DLD1 (cell line): ENCODE results near the gene MMEL1.
"Not testable (repeated sequence)": the region's sequence is repeated elsewhere in the genome, so short reads cannot be mapped to it uniquely, and the experiment has no call there.

ENCODE experiments used
- in situ Hi-C: cut with HindIII; loops from 2 replicates; pipeline ENCODE4 v1.10.0; 2017; ENCODE audit warnings: low sequenced_read_pairs

MMEL1 gene

DNA sequence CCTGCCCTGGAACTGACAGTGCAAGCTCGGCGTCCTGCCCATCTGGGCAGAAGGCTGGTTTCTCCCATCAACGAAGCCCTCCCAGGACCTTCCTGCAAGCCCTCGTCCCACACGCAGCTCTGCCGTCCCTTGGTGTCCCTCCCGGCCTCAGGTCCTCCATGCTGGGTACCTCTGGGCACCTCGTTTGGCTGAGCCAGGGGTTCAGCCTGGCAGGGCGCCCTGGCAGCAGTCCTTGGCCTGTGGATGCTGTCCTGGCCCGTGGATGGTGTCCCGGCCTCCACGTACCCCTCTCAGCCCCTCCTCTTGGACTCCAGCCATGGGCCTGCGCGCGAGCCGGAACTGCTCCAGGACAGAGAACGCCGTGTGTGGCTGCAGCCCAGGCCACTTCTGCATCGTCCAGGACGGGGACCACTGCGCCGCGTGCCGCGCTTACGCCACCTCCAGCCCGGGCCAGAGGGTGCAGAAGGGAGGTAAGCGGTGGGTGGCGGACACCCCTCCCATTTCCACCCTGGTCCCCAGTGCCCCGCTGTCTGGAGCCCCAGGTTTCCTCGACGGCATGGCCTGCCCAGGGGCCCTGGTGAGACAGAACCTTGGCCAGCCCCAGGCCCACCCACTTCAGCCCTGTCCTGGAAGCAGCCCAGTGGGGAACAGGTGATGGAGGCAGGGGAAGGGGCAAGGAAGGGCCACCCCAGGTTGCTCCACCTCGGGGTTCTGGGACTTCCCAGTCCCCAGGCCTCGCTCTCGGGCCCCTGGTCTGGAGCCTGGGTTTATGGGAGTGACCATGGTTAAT is 73.1 kb downstream of the MMEL1 start:
- in situ Hi-C loops = no loop called here

DNA sequence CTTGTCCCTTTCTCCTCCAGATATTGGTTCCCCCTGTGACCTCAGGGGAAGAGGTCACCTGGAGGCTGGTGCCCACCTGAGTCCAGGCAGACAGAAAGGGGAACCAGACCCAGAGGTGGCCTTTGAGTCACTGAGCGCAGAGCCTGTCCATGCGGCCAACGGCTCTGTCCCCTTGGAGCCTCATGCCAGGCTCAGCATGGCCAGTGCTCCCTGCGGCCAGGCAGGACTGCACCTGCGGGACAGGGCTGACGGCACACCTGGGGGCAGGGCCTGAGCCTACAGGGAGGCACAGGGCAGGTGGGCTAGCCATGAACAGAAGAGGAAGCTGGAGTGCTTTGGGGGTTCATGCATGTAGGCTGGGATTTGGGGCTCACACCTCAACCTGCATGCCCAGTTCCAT is 74.0 kb downstream of the MMEL1 start:
- in situ Hi-C loops = no loop called here

DNA sequence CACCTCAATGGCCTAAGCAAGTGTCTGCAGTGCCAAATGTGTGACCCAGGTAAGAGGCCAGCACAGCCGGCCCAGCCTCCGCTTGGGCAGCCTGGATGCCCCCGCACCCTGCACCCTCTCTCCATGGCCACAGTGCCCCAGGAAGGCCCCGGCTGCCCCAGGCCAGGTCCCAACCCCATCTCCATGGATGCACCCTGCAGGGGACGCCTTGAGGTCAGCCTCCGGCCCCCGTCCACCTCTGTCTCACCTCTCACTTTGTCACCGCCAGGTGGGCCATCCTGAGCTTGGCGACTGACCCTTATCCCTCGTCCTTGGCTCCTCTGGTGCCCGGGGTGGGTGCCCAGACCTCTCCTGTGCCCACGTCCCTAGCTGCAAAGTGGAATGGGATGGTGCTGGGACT is 74.4 kb downstream of the MMEL1 start:
- in situ Hi-C loops = no loop called here

DNA sequence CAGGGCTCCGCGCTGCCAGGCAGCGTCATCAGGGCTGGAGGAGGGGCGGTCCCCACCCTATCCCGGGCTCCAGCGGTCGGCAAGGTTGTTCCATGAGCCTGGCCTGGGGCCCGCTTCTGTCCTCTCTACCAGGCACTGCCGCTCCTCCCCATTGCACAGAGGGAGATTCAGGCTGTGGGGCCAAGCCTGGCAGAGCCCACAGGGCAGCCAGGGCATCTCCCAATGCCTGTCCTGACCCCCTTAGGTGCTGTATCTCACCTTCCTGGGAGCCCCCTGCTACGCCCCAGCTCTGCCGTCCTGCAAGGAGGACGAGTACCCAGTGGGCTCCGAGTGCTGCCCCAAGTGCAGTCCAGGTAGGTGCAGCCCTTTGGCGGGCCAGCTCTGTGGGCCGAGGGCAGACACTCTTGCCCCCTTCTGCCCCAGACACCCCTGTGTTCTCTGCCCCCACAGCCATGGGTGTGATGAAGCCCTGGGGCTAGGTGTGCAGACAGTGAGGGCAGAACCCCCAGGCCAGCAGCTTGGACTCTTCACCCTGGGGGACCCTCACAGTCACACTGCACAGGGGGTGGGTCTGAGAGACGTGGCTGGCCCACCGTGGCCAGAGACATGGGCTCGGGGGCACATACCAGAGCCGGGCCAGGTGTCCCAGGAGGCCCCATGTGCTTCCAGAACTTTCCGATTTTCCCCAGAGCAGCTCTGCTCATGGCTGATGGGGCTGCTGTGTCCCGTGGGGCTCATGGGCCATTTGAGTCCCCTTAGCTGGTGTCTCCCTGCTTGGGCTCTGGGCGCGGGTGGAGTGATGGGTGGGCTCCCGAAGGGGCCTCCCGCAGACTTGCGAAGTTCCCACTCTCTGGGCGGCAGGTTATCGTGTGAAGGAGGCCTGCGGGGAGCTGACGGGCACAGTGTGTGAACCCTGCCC is 75.1 kb downstream of the MMEL1 start:
- in situ Hi-C loops = no loop called here

DNA sequence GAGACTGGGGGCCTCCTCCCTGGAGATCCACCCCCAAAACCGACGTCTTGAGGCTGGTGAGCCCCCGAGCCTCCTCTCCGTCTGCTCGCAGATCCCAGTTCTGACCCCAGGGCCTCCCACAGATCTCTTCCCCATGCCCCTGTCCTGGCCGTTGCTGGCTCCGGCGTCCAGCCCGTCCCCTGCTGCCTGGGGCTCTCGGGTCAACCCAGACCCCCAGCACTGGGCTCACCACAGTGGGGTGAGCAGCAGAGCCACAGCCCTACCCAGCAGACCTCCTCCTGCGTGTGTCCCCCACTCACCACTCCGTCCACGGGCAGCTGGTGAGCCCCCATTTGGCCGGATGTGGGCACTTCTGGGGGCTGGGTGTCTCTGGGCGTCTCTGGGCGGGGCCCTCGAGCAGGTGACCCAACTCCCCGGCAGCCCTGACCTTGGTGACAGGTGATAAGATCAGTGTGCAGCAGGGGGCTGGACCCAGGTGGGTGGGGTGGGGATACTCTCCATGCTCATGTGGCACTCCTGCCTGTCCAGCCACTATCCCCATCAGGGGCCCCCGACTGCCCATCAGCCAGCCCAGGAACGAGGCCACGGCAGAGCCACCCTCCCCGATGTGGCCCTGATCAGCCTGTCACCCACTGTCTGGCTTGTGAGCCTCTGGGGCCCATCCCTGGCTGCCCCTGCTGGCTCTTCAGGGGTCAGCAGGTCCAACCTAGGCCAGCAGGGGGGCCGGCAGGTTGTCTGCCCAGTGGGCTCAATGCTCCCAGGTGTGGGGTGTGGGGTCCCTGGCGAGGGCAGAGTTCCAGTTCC is 75.9 kb downstream of the MMEL1 start:
- in situ Hi-C loops = no loop called here

DNA sequence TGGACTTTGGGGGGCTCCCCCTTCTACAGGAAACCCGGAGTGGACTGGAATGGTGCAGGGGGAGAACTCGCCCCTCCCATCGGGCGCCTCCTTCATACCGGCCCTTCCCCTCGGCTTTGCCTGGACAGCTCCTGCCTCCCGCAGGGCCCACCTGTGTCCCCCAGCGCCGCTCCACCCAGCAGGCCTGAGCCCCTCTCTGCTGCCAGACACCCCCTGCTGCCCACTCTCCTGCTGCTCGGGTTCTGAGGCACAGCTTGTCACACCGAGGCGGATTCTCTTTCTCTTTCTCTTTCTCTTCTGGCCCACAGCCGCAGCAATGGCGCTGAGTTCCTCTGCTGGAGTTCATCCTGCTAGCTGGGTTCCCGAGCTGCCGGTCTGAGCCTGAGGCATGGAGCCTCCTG is 76.5 kb downstream of the MMEL1 start, which contains the start of gene TNFRSF14:
Gene TNFRSF14, plus strand, starts transcription at position 95 of the 401 bp plus-strand sequence. Its CDS starts 294 bp downstream, at position 389.
- in situ Hi-C loops = no loop called here

DNA sequence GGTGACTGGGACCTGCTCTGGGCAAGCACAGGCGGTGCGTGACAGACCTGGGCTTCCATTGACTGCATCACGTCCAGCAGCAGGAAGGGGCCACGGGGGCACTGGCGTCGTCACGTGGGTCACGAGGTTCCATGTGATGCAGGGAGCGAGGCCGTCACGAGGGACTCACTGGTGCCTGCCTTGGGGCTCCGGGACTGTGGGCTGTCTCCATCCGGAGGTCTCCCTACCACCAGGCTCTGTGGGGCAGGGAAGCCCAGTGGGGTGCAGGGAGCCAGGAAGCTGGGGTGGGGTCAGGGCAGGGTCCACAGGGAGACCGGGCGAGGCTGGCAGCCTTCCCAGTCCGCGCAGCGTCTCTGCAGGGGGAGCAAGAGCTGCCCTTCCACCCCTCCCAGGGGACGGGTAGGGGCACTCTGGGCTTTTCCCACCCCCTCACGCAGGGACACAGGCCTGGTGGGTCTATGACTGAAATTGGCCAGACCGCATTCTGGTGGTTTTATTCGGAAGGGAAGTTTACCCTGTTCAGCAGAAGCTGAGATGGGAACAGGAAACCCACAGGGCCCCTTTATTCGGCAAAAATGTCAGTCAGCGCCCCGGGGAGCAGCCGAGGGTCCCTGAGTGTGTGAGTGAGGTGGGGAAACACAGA is 77.1 kb downstream of the MMEL1 start:
- in situ Hi-C loops = no loop called here

DNA sequence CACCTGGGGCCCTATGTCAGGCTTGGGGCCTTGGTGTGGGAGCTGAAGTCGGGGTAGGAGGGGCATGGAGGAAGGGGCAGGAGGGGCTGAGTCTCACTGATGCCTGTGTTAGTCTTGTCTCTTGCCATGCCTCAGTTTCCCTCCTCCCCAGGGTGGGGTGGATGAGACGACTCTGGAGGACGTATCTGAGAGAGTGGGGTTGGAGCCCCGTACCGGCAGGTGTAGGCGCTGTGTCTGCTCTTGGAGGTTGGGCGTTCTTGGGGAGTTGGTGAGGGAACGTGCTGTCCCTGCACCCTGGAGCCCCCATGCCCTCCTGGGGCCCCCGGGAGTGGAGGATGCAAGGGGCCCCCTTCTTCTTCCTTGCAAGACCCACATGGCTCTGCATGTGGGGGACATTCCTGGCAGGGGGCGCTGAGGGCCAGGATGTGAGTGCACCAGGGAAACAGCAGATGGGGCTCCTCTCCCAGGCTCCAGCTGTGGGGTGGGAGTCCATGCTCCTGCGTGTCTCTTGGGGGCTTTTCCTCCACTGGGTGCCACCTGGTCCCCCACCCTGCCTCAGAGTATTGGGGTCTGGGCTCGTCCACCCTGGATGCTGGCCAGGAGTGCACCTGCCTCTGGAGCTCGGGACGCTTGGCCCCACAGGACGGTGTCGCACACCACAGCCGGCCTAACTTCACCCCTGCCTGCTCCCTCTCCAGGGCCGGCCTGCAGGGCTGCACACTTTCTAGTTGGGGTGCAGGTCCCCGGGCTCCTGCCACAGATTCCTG is 78.0 kb downstream of the MMEL1 start:
- in situ Hi-C loops = no loop called here

DNA sequence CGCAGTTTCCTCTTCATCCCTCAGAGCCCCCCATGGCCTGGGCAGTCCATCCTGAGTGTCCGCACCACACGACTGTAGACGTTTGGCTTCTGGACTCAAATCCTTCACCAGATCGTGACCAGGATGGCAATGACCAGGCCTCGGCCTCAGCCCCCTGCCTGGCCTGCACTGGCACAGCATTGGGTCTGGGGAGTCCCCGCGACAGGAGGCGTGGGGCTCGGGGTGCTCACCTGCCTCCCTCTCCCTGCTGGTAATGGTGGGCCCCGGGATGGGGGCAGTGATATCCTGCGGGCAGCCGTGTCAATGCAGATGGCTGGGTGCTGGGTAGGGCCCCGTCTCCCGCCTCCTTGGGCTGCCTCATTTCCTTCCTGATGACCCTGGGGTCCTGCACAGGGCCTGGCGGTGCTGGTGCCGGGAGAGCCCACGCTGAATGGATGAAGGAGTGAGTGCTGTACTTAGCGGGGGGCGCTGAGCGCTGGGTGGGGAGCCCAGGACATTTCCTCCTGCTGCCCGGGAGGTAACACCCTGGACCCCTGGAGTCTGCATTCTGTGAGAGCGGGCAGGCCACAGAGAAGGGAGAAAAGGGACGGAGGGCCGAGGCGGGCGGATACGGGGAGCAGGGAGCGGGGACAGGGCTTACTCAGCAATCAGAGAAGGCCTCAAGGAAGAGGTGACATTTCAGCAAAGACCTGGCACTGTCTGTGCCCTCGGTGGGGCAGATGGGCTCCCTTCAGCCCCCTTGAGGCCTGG is 78.8 kb downstream of the MMEL1 start:
- in situ Hi-C loops = no loop called here

DNA sequence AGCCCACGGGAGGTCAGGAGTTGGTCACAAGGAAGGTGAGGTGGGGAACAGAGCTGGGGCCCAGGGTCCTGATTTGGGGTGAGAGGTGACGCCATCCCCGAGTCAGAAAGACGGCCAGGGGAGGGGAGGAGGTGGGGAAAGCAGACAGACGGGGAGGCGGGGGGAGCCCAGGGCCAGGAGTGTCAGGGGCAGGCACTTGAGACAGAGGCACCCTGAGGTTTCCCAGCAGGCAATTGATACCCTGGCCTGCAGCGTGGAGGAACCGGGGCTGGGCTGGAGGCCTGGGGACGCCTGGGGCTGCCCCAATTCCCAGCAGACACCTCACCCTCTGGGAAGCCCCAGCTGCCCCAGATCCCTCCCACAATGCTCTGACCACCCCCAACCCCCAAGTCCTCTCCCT is 79.7 kb downstream of the MMEL1 start:
- in situ Hi-C loops = not testable (repeated sequence)

DNA sequence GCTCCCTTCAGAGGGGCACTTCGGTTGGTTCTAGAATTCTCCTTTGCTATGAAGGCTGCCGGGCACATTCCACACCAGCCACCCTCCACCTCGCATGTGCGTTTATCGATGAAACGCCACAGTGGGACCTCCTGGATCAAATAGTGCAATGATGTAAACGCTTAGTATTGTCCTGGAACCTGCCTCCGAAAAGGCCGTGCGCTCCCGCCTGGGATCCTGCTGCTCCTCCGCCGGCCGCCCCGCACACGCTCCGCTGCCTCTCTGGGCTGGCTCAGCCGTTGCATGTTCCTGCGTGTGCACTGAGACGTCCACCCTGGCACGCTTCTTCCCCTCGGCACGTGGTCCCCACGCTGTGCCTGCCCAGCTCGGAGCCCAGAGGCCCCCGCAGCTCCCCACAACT is 80.6 kb downstream of the MMEL1 start:
- in situ Hi-C loops = no loop called here

DNA sequence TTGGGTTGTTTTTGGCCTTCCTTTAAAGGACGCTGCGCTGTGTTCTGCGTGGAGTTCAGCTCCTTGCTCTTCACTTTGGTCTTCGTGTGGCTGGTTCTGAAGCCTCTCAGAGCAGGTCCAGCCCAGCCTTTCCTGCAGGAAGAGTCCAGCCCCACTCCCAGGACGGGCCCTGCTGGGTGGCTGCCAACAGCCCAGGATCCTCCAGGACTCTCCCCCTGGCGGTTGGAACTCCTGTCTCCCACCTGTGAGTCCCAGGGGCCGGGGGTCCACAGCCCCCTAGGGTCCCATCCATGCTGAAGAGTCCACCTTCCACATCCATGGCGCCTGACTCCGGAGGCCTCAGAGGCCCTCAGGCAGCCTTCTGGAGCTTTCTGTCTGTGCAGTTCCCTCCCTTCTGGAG is 81.3 kb downstream of the MMEL1 start:
- in situ Hi-C loops = not testable (repeated sequence)

DNA sequence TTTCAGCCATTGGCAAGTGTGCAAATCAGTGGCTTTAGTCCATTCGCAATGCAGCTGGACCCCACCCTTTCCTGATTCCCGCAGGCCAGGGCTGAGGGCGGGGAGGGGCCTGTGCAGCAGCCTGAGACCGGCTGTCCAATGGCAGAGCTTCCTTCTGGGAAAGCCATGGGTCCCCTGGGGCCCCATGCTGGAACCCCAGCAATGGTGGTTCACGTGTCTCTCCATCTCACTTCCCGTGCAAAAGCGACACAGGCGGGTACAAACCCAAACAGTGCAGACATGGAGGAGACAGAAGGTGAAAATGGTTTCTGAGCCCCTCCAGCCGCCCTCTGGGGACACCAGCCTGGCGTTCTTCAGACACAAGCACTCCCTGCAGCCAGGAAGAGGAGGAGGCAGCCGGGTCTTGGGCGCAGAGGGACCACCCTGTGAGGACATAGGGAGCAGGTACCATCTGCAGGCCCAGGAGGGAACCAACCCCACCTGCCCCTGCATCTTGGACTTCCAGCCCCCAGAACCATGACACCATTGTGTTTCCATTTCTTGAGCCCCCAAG is 82.4 kb downstream of the MMEL1 start:
- in situ Hi-C loops = not testable (repeated sequence)

DNA sequence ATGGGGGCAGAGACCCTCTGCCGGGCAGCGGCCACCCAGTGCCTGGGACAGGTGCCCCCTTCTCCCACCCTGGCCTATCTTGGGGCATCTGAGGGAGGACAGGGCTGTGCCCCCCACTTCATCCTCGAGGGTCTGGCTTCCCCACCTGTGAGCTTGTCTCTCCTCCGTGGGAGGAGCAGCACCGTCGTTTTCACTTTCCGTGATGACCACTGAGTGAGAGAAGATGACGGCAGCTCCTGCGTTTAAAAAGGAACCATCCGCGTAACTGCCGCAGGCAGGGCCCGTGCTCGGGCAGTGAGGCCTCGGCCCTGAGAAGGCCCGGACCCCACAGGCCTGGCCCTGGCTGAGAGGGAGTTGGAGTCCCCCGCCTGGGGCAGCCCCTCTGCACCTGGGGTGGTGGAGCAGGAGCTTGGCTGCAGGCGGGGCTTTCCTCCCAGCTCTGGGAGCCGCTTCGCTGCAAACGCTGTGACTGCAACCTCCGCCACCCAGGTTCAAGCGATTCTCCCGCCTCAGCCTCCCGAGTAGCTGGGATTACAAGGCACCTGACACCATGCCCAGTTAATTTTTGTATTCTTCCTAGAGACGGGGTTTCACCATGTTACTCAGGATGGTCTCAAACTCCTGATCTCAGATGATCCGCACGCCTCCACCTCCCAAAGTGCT is 83.3 kb downstream of the MMEL1 start:
- in situ Hi-C loops = not testable (repeated sequence)

DNA sequence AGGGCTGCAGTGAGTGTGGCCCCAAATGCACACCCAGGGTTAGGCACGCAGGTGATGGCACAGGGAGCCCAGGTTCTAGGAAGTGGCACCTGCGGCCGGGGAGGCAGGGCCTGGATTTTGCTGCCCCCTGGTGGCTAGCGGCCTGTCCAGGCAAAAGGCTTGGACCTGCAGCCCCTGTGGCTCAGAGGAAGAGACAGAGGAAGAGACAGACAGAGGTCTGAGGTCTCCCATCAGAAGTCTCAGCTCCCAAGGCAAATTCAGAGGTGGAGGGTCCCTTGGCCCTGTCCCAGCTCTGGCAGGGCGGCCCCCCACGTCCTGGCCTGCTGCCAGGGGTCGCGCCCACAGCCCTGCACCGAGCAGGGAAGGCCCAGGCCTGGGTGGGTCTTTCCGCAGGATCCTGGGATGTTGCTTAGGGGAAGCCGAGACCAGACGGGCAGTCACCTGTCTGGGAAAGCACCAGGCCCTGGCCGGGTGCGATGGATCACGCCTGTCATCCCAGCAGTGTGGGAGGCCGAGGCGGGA is 84.7 kb downstream of the MMEL1 start:
- in situ Hi-C loops = no loop called here

DNA sequence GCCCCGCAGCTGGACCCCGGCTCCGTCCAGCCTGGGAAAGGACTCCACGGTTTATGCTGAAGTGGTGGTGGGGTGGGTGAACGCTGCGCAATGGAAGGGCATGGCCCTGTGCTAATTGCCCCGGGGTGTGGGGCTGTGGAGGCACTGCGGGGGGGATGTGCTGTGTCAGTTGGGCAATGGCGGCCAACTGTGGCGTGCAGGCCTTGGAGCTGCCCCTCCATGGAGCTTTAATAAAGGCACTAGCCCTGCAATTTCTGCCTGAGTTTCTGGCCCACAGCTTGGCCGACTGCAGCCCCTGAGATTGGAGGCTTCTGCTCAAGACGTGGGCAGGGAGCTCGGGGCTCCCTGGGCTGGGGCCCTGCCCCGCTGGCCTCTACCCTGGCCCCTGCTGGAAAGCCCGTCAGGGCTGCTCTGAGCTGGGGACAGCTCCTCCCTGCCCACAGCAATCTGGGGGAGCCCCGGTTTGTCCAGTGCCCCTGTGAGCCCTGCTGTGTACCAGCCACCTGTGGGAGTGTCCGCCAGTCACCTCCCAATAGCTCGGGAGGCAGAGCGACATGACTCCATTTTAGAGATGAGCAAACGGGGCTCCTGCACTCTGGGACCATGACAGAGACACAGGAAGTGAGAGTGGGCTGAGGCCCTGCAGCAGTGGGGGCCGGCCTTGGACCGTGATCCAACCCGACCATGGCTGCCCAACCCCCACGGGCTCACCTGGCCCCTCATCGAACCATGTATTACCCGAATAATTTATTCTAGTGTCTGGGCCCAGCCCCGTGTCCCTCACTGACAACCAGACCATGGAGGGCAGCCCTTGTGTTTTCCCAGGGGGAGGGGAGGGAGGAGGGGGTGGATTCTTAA is 85.4 kb downstream of the MMEL1 start:
- in situ Hi-C loops = no loop called here

DNA sequence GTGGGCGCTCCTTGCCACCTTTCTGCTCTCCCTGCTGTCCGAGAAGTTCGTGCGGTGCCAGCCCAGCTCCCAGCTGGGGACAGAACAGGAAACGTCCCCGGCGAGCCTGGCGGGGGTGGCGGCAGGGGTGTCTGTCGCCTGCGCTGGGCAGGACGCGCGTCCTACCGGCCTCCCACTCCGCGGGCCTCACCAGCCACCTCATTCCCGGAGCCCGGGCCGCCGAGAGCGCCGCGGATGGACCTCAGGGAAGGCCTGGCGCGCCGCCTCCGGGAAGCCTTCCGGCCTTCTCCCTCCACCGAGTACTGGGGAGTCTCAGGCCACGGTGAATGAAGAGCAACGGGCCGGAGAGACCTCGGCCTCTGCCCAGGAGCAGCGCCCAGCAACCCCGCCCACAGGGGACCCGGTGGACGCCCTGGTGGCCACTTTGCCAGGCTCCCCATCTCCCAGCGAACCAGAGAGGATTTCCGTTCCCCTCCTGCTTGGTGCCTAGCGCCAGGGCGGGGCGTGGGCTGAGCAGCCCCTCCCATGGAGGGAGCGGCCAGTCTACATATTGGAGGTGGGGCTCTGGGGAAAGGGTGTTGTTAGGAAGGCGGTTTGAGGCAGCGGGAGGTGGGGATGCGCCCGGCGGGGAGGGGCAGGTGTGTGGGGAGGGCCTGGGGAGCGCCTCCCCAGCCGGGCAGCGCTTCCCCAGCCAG is 86.2 kb downstream of the MMEL1 start:
- in situ Hi-C loops = no loop called here
